ENCODE results near the gene CORO2B.
"Not testable (repeated sequence)": the region's sequence is repeated elsewhere in the genome, so short reads cannot be mapped to it uniquely, and the experiment has no call there.

Gene CORO2B

GRCh38 chr15:68676011-68676605 is 97.3 kb downstream of the CORO2B start:
- DNase-seq (ENCODE audit: low read depth): no peak

DNA sequence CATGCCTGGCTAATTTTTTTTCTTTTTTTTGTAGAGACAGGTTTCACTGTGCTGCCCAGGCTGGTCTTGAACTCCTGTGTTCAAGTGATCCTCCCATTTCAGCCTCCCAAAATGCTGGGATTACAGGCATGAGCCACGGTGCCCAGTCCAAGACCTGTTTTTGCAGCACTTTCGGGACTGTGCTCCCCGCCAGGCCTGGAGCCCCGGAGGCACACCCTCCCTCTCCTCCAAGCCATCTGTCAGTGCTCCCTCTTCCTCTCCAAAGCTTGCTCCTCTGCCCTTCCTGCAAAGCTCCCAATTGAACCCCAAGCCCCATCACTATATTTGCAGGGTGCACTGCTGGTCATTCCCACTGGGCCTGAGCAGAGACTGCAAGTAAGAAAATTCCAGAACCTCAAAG is 98.1 kb downstream of the CORO2B start:
- no peak for DNase-seq (ENCODE audit: low read depth)

DNA sequence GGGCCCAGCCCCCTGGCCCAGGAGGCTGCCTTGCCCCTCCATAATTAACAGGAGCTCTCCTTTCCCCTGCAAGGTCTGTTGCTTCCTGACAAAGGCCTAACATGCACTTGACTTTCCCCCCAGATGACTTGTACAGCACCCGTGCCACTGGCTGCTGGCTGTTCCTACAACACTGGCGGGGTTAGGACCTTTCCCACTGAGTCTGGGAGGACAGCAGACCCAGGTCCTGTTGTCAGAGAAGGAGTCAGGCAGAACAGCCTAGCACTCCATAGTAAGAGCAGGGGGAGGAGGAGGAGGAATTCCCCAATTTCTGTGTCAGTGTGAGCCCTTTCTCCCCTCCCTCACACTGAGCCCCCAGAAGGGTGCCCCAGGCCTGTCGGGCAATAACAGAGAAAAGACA is 99.2 kb downstream of the CORO2B start:
- no peak for DNase-seq (ENCODE audit: low read depth)

DNA sequence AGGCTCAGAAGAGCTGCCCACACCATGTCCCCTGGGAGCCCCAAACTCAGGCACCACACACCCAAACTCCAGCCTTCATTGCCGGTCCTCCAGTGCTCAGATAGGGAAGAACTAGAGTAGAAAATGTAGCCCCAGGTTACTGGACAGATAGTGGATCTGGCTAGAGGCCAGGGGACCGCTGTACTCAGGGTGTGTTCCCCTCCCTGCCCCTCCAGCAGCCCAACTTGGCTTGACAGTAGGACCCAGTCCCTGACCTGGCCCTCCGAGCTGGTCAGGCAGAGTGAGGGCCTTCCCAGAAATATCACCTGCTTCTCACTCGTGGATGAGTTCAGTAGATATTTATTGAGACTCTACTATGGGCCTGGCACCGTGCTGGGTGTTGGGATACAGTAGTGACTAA is 100.0 kb downstream of the CORO2B start:
- DNase-seq (ENCODE audit: low read depth): no peak

GRCh38 chr15:68679161-68679560 is 100.4 kb downstream of the CORO2B start:
- no peak for DNase-seq (ENCODE audit: low read depth)

GRCh38 chr15:68679961-68680371 is 101.2 kb downstream of the CORO2B start:
- DNase-seq (ENCODE audit: low read depth): no peak

GRCh38 chr15:68680756-68681155 is 102.0 kb downstream of the CORO2B start:
- not testable (repeated sequence) for DNase-seq (ENCODE audit: low read depth)

DNA sequence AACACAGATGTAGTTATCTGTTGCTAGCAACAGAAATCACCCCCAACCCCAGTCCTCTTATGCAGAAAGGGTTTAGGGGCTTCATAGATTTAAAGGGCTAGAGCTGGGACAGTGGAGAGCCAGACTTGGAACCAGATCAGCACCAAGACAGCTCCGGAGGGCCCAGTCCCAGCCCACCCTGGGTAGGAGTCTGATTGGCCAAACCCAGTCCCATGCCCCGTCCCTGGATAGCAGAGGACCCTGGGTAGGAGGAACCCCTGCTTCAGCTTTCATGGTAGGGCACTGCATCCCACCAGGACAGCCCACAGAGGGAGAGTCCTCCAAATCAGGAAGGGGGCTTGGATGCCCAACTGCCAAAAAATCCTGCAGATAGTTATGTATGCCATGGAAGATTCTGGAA is 103.0 kb downstream of the CORO2B start:
- no peak for DNase-seq (ENCODE audit: low read depth)

- DNase-seq (ENCODE audit: low read depth): no peak
Observed at GRCh38 chr15:68682330-68682729, 103.5 kb downstream of the CORO2B start.

DNA sequence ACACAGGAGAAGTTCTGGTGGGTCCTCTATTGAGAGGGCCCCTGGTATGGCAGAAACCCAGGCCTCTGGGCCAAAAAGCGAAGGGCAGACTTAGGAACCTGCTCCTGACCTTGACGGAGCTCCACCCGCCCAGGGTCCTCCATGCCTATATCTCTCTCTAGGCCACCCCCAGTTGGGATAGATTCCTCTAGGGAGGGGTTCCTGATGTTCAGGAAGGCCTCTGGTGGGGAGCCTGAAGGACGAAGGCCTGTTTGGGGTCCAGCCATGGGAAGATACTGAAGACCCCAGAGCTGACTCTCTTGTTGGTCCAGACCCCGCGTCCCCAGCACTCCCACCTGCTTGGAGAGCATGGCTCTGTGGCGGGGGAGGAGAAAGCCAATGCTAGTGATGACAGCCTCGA is 104.2 kb downstream of the CORO2B start:
- no peak for DNase-seq (ENCODE audit: low read depth)

GRCh38 chr15:68683551-68683950 is 104.8 kb downstream of the CORO2B start:
- DNase-seq (ENCODE audit: low read depth): no peak

GRCh38 chr15:68684476-68684875 is 105.7 kb downstream of the CORO2B start:
- DNase-seq (ENCODE audit: low read depth): no peak

DNA sequence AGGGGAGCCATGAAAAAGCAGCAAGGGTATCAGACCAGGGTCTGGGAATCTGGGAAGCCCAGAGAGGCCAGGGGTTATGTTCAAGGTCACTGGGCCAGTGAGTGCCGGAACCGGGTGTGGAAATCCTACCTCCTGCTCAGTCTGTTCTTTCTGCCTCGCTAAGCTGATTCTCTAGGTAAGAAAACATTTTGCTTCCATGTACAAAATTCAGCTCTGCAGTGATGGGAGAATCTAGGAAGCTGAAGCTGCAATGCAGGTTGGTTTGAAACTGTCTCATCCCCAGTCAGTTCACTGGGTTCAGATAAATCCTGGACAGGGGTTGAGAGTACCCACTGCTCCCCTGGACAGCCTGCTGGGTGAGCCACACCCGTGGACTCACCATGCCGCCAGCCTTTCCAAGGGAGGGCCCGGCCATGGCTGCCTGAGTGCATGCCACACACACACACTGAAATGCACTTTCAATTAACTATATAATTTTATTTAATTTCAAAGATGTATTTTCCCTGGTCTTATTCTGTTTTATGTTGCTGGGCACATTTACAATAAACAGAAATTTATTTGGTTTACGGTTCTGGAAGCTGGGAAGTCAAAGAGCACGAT is 108.4 kb downstream of the CORO2B start:
- DNase-seq (ENCODE audit: low read depth): no peak

DNA sequence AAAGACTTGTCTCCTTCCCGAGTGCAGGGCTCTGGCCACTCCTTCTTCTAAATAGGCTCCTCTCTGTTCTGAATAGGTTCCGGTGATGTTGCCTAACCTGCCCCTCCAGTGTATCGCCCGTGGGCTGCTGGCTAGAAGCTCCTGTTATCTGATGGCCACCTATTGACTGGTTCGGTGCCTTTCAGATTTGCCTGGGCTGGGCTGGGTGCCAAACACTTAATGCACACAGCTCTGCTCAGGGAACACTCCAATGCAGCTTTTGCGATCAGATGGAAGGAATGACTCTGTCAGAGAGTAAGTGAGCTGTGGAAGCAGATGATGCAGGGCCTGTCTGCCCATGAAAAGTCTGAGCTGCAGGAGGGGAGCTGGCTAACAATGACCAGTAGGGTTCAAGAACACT is 112.9 kb downstream of the CORO2B start:
- no peak for DNase-seq (ENCODE audit: low read depth)

DNA sequence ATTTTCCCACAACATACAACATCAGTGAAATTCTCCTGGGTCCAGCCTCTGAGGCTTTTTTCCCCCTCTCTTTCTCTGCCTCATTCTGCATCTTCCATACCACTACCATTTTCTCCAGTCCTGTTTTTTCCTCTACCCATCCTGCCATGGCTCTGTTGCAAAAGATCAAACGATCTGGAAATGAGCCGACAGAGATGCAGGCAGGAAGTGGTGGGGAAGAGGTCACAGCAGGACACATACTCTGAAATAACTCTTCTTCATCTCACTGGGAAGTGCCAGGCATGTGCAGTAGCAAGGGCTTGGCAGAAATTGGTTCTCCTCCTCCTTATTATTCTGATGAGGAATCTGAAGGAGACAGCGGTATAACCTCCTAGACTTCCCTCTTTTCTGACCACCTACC is 114.3 kb downstream of the CORO2B start:
- DNase-seq (ENCODE audit: low read depth): no peak

DNA sequence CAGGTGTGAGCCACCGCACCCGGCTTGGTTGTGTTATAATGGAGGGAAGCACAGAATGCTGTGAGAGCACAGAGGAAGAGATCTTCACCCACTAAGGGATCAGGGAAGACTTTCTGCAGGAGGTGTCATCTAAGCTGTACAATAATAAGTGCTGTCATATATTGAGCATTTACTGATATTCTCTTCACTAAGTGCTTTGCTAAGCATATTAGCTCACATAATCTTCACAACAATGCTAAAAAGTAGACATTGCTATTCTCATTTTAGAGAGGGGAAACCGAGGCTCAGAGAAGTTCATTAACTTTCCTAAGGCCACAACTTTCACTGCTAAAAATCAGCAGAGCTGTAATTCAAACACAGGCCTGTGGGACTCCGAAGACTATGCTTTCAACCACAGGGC is 115.3 kb downstream of the CORO2B start:
- DNase-seq (ENCODE audit: low read depth): no peak

DNA sequence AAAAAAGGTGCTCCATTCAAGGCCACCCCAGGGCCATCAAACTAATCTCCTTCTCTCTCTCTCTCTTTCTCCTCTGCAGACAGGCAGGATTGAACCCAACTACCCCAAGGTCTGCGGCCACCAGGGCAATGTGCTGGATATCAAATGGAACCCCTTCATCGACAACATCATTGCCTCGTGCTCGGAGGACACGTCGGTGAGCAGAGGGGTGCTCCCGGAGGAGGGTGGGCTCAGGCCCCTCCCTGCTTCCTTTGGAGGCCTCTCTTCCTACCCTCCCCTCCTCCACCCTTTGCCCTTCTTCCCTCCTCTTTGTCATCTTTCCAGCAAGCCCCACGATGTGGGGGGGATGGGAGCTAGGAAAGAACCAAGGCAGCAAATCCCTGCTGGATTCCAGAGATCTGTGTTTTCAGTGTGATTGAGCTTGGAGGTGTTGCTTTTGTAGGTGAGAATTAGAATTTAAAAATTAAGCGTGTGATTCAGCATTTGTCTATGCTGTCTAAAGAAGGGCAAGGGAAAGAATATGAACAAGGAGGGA is 116.3 kb downstream of the CORO2B start:
- DNase-seq (ENCODE audit: low read depth): no peak

DNA sequence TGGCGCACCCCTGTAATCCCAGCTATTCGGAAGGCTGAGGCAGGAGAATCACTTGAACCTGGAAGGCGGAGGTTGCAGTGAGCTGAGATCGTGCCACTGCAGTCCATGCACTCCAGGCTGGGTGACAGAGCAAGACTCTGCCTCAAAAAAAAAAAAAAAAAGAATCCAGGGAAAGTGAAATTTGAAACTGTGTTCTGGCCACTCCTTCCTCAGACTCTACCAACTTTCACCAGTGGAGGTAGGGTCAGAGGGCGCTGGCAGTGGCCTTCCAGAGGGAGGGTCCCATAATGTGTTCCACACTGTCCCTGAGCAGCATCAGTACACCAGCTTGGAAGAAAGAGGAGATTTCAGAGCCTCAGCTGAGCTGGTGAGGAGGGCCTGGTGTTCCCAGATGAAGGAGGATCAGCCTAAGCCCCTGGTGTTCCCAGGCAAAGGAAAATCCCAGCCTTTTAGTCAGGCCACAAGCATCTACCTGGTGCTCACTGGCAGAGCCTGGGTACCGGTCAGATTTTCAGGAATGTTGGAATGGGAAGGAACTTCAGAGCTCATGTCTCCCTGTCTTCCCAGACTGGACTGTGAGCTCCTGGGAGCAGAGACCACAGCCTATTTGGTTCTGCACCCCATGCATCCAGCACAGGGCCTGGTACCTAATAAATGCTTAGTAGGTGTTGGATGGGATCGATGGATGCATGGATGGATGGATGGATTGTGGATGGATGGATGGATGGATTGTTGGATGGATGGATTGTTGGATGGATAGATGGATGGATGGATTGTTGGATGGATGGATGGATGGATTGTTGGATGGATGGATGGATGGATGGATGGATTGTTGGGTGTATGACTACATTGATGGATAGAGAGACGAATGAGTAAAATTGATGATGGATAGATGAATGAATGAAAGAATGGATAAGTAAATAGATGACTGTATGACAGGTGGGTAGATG is 117.9 kb downstream of the CORO2B start:
- DNase-seq (ENCODE audit: low read depth): no peak

- DNase-seq (ENCODE audit: low read depth): no peak
Observed at GRCh38 chr15:68697711-68698690, 119.2 kb downstream of the CORO2B start.

DNA sequence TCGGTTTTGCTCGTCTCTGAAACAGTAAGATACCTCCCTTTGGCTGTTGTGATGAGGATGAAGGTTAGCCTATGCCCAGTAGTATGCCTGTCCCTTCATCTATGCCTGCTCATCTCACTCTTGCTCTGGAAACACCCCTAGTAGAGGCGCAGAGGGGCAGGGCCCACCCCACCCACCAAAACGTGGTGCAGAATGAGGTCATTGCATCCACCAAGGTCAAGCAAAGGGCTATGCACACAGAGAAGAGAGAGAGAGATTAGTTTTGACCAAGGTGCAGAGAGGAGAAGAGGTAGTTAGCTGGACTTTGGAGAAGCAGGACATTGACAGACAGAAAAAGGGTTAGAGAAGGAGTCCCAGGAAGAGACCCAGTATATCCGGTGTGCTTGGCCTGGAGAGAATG is 119.9 kb downstream of the CORO2B start:
- no peak for DNase-seq (ENCODE audit: low read depth)

DNA sequence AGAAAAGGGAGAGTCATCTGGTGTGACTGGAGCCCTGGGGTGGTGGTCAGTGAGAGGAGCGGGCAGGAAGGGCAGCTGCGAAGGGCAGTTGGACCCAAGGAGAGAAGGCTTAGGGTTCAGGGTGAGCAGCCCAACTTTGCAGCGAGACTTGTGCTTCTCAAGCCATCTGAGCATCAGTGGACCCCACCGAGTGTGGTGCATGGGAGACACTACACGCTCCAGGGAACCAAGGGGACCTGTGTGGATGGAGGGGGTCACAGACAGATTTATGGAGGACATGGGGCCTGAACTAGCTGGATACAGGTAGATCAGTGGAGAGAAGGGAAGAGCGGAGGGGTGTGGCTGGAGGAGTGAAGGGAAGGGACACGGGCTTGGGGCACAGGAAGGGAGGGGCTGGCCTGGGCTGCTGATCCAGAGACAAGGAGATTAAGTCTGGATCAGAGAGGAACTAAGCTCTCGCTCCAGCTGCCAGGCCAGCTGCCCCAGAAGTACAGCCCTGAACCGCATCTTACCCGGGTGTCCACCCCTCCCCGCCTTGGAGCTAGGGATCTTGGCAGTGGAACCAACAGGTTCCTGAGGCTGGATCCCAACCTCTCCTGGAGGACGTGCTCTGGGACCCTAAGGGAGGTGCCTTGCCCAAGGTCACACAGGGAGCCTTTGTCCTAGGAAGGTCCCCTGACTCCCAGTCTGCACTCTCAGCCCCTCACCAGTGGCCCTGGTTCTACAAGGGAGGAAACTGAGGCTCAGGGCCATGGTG is 120.5 kb downstream of the CORO2B start:
- DNase-seq (ENCODE audit: low read depth): no peak

All from activated T-cell treated with anti-CD3 and anti-CD28 coated beads for 1 hour (primary cell).